Body of pancreas (tissue), 4 donors: ENCODE data around the gene EEFSEC. TPM values are rescaled to one million over a fixed set of nuclear protein-coding genes. Genes with fewer than 3 reads are reported as not detected.

Source experiments
- ATAC-seq: fragments of 150-250 bp; one replicate; pipeline ENCODE4 v1.9.1; 2016
- DNase-seq, 4 donors: peaks; one replicate each; pipeline ENCODE4 v3.0.0-alpha.2; 2019
- H3K27ac ChIP-seq, 4 donors: fragments of 200-600 bp; sonication (generic); 1 replicate in 3 of 4; 2 replicates in 1 of 4; pipeline versions ENCODE4 v1.5.1 to v1.6.1; 2016 to 2019; ENCODE audit warnings: mild to moderate bottlenecking in 1 of 4, mixed read lengths in 1 of 4, moderate library complexity in 1 of 4
- H3K27me3 ChIP-seq, 2 donors: fragments of 200-600 bp; sonication (generic); one replicate each; pipeline ENCODE4 v1.6.0; 2016; ENCODE audit warnings: mild to moderate bottlenecking in 1 of 2
- H3K36me3 ChIP-seq, 2 donors: fragments of 200-600 bp; sonication (generic); replicated peaks in 1 of 2; 2 replicates each; pipeline ENCODE4 v1.5.1; 2016; ENCODE audit warnings: low read depth in 2 of 2; ENCODE audit not compliant: insufficient read depth in 1 of 2
- H3K4me1 ChIP-seq: fragments of 200-600 bp; sonication (generic); one replicate; pipeline ENCODE4 v1.6.0; 2016
- H3K4me3 ChIP-seq, 2 donors: fragments of 200-600 bp; sonication (generic); 1 replicate in 1 of 2; 2 replicates in 1 of 2; pipeline ENCODE4 v1.5.1; 2016 to 2019
- H3K9me3 ChIP-seq, 3 donors: fragments of 200-600 bp; sonication (generic); 1 replicate in 2 of 3; 2 replicates in 1 of 3; pipeline ENCODE4 v1.5.1; 2016
- CTCF ChIP-seq, 7 experiments: fragments of 450-650 bp in 4 of 7; fragments of 200-600 bp in 3 of 7; sonication (generic) in 3 of 7; IDR thresholded peaks; one replicate each; pipeline ENCODE4 v1.5.1; 2016 to 2019; ENCODE audit warnings: antibody characterized with exemption in 7 of 7
- POLR2A ChIP-seq, 3 donors: fragments of 450-650 bp; IDR thresholded peaks; one replicate each; pipeline ENCODE4 v1.6.1; 2016; ENCODE audit warnings: antibody characterized with exemption in 3 of 3, mild to moderate bottlenecking in 2 of 3
- WGBS, 2 donors: methylation state at CpG; one replicate each; pipeline ENCODE4 v1.1.5; 2017; 5-methylcytosine and 5-hydroxymethylcytosine counted together
- intact Hi-C: fragments of 100-400 bp; cut with DNase I; formaldehyde crosslinking; loops from one replicate; pipeline ENCODE4 v1.15.1; 2023
- total RNA-seq, 2 donors: library from RNA; depleted of rRNA; stranded (reverse); fragments of >200 nt; gene quantifications; one replicate each; pipeline ENCODE4 v1.1.0, GENCODE V29; 2016

EEFSEC gene
- total RNA-seq, 2 donors from 2014 or later, result 8.6 to 33.0 TPM

GRCh38 chr3:128235207-128235926, 82.1 kb downstream of the EEFSEC start:
- WGBS, 2 donors, result 72 to 86% methylated on average over 11 of the region's 11 CpGs
- H3K4me3 ChIP-seq, result no peak overlapping the region
- no peaks in the 10 kb centered on the region for H3K36me3 ChIP-seq
- ATAC-seq (no peak), DNase-seq (no peak)
- intact Hi-C loops, result no loop called here
- no peak overlapping the region for H3K27ac ChIP-seq
- TF ChIP-seq POLR2A (IDR thresholded peaks at IDR 0.05), result no peak
- no peak for TF ChIP-seq CTCF (IDR thresholded peaks at IDR 0.05)
- no peaks in the 10 kb centered on the region for H3K4me1 ChIP-seq
- H3K9me3 ChIP-seq, result no peaks in the 10 kb centered on the region
- H3K27me3 ChIP-seq, result no peaks in the 10 kb centered on the region

- no peak for DNase-seq
- H3K9me3 ChIP-seq, result no peaks in the 10 kb centered on the region
- TF ChIP-seq POLR2A (IDR thresholded peaks at IDR 0.05) (no peak), CTCF (IDR thresholded peaks at IDR 0.05) (no peak)
- no peak for ATAC-seq
- no peak overlapping the region for H3K27ac ChIP-seq
- 82 to 86% methylated on average over 8 of the region's 8 CpGs for WGBS, 2 donors
- no peak overlapping the region for H3K4me3 ChIP-seq
- no peaks in the 10 kb centered on the region for H3K4me1 ChIP-seq
- H3K36me3 ChIP-seq, result no peaks in the 10 kb centered on the region
- intact Hi-C loops, result no loop called here
- no peaks in the 10 kb centered on the region for H3K27me3 ChIP-seq
Measured at GRCh38 chr3:128236657-128237056, 83.4 kb downstream of the EEFSEC start.

GRCh38 chr3:128237348-128238183, 84.3 kb downstream of the EEFSEC start:
- no peak for TF ChIP-seq CTCF (IDR thresholded peaks at IDR 0.05)
- no peak for TF ChIP-seq POLR2A (IDR thresholded peaks at IDR 0.05)
- intact Hi-C loops, result no loop called here
- Histone ChIP-seq H3K9me3 (no peaks in the 10 kb centered on the region), H3K36me3 (no peaks in the 10 kb centered on the region), H3K4me1 (no peaks in the 10 kb centered on the region), H3K27me3 (no peaks in the 10 kb centered on the region), H3K4me3 (no peak overlapping the region), H3K27ac (no peak overlapping the region)
- WGBS, 2 donors, result 59 to 63% methylated on average over 2 to 3 of the region's 3 CpGs
- no peak for DNase-seq
- no peak for ATAC-seq

GRCh38 chr3:128238184-128238489, 84.9 kb downstream of the EEFSEC start:
- intact Hi-C loops, result no loop called here
- no peaks in the 10 kb centered on the region for H3K9me3 ChIP-seq
- no peak for DNase-seq
- TF ChIP-seq POLR2A (IDR thresholded peaks at IDR 0.05) (no peak), CTCF (IDR thresholded peaks at IDR 0.05) (no peak)
- ATAC-seq, result no peak
- no peaks in the 10 kb centered on the region for H3K27me3 ChIP-seq
- no peaks in the 10 kb centered on the region for H3K4me1 ChIP-seq
- no peaks in the 10 kb centered on the region for H3K36me3 ChIP-seq
- no peak overlapping the region for H3K4me3 ChIP-seq
- H3K27ac ChIP-seq, result no peak overlapping the region
